Measurements from ENCODE around the gene DACH1.

The DACH1 gene

GRCh38 chr13:71589032-71589431 is 278.0 kb downstream of the DACH1 start:
- DNase-seq: no peak

DNA sequence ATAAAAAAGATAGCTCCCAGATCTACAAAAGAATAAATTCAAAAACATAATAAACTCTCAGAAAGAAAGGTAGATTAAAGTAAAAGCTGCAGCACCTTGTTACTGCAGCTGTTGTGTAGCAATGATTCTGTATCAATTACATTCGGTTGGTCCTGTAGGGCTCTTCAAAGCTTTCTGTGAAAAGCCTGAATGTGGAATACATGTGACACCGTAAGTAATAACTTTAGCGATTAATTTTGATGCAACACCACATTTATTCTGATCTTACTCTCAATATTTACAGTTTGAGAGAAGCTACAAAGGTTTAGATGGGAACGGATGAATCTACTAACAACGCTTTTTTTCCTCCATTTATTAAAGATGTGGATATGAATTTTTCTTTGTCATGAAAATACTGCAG is 279.2 kb downstream of the DACH1 start:
- DNase-seq: no peak

DNA sequence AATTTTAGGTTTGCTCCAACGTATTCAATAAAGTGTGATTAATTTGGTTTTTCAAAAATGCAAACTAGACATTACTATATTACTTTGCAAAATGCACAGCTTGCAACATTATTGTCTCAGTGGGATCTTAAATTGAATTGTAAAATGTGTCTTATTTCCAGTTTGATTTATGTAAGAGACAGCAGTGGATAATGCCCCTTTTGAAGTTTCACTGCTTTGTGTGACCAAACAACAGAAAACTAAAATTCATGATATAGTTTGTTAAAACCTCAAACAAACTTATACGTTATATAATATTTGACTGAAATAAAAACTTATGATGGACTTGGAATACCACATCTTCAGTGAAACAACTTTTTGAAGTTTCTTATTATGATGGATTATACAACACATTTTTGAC is 279.8 kb downstream of the DACH1 start:
- DNase-seq: no peak

- DNase-seq: no peak
Measured at GRCh38 chr13:71583581-71583980, 283.4 kb downstream of the DACH1 start.

DNA sequence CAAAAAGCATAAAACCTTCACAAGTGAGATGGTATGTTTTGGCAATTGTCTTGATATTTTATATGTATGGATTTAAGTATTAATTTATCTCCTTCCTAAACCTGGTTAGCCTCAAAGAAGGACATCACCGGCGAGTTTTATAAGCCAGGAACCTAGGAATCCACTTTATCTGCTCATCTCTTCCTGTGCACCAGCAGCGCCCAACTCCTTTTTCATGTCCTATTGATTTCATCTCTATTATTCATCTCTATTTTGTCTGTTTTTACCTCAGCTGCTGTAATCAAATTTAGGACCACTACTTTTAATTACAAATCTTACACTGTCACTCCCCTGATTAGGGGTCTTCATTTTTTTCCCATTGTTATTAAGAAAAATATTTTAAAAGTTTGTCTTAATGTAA is 286.4 kb downstream of the DACH1 start:
- no peak for DNase-seq

- DNase-seq: no peak
Measured at GRCh38 chr13:71578048-71578447, 289.0 kb downstream of the DACH1 start.

- no peak for DNase-seq
Measured at GRCh38 chr13:71577127-71577526, 289.9 kb downstream of the DACH1 start.

GRCh38 chr13:71576571-71576970 is 290.4 kb downstream of the DACH1 start:
- DNase-seq: no peak

DNA sequence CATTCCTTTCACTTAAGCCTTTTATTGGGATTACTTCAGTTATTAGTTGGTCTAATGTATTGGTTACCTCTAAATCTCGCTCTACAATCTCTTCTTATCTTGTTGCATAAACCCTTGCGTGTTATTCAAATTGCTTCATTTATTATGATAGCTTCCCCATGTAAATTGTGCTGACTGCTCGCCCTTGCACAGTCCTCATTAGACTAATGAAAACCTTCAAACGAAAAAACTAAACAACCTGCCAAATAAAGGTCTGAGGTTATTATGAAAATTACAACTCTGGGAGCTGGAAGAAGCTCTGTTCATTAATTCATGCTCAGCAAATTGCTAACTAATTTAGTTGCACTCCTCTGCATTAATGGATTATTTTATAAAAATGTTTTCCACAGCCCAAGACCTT is 320.1 kb downstream of the DACH1 start:
- no peak for DNase-seq

DNA sequence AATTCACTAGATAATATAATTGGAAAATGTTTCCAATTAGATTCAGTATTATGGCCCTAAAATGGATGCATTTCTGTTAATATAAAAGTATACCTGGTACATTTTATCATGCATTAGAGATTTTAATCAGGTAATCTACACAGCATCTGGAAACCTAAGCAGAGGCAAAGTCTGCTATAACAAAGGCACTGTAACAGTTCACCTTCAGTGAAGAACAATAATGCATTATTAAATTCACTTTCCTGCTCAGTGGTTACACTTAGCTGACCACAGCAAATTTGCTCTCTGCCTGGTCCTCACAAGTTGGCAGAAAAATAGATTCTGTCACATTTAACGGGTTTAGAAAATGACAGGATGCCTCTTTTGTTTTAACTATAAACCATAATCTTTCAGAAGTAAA is 326.9 kb downstream of the DACH1 start:
- DNase-seq: no peak

DNA sequence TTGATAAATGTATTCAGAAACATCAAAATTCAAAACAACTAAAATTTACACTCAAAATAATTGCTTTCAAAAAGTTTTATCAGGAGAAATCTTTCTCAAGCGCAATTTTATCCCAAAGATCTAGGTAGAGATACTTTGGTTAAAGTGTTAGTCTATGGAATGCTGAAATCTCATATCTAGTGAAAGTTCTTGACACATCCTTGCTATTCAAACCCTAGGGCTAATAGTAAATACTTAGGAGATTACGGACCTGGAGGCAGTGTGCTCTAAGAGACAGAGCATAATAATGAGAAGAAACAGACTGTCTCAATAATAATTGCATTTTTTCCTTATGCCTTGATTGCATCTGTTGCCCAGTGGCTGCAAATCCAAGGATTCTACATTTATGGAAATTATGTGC is 330.8 kb downstream of the DACH1 start:
- DNase-seq: no peak

- no peak for DNase-seq
Measured at GRCh38 chr13:71524613-71525304, 342.2 kb downstream of the DACH1 start.

GRCh38 chr13:71524245-71524612 is 342.8 kb downstream of the DACH1 start:
- DNase-seq: no peak

DNA sequence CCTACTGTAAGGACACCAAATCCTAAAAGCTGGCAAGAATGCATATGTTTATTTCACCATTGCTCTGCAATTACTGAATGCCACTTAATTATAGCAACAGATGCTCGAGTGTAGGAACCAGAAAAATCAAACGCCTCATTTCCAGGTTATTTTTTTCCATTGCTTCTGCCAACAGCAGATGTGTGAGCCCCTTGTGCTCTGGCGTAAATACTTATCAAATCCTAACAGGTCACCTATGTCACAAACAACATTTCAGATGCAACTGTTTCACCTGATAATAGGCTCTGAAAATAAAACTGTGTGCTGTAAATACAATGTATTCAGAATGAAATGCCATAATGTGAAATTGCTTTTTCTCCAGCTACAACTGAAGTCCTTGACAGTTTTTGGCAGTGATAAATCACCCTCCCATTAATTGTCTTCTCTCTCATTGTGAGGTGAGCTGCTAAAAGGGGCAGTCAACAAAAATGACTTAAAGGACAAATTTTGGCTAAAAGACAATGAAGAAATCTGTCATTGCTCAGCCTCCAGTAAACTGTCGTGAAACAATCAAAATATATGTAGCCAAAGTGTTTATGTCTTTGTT is 344.0 kb downstream of the DACH1 start:
- DNase-seq: no peak

GRCh38 chr13:71517004-71517403 is 350.0 kb downstream of the DACH1 start:
- no peak for DNase-seq

GRCh38 chr13:71516521-71516920 is 350.5 kb downstream of the DACH1 start:
- no peak for DNase-seq

- DNase-seq: no peak
Measured at GRCh38 chr13:71515744-71516038, 351.3 kb downstream of the DACH1 start.

GRCh38 chr13:71514900-71515743 is 351.9 kb downstream of the DACH1 start:
- DNase-seq: no peak

DNA sequence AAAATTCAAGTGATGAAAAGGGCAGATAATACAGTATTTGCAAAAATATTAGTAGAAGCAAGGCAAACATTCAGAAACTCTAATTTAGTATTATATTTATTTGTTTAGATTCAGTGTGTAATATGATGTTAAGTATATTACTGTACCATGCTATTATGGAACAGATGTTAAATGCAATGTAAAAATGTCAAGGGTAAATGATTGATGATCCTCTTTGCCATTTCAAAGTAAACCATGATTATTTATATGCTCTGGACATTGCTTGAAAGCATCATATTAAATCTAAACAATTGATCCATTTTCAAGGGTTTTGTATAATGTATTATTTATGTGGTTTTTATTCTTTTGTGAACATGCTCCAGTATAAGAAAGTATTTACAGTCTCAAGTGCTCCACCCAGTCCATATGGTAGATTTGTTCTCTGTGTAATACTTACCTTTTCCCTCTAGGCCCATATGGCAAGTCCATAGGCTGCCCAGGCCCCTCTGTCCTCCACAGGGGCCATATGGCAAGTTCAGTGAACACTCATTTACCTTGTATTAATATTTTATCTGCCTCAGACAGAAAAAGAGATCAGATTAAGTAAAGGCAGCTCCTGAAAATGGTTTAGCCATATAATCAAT is 353.5 kb downstream of the DACH1 start:
- no peak for DNase-seq

DNA sequence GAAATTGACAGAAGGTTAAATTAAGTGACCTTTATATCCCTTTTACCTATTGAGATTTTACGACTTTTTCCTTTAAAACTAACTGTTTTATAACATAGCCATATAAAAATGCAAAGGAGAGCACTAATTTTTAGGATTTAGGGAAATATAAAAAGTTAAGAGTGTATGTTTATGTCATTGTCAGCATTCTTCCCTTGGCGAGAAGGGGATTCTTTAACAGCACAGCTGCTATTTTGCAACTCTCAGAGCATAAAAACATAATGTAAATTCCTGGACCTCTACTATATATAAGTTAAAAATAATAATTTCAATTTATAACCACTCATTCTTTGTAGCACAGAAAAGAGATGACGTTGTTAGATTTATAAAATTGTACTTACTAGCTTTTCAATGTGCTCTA is 363.2 kb downstream of the DACH1 start:
- no peak for DNase-seq

DNA sequence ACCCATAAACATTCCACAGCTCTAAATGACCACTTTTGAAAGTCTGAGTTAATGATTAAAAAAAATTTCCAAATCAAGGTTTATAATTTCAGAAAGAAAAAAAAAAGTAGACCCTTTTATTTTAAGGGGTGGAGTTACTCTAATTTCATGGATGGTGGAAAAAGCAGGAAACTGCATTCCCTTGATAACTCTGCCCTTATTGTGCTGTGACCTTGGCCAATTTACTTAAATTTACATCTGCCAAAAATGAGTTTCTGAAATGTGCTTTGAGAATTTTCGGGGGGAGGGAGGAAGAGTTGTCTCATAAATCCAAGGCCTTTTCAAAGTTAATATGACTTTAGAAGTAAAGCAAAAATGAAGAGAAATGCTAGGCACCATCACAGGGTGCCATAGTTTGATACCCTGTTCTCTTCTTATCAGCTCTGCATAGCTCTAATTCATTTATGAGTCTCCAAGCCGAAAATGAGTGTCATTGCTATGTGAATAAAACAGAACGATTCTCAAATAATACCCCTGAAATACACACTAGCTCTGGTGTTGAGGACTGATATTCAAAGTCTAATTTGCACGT is 367.0 kb downstream of the DACH1 start:
- DNase-seq: no peak

DNA sequence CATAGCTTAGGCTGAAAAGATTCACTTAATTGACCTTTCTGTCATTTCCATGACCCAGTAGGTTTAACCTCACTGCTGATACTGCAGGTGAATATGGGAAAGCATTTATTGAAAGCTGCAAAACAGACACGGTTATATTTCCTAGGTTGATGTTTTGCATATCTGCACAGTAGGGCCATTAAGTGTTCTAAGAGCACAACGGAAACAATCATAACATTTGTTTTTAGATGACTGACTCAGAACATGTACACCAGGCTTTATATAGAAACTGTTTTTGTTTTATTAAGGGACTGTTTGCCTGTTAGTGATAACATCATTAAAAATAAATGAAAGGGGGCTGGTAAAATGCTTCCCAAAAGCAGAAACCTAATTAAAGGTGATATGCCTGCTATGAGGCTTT is 367.8 kb downstream of the DACH1 start:
- no peak for DNase-seq
